Breast epithelium (tissue), 4 donors: ENCODE measurements around the gene CNBP. TPM values are rescaled to one million over a fixed set of nuclear protein-coding genes. Genes with fewer than 3 reads are reported as not detected.

Source experiments
- DNase-seq, 2 donors: peaks; one replicate each; pipeline ENCODE4 v3.0.0-alpha.2; 2019; ENCODE audit warnings: low spot score in 2 of 2
- H3K27ac ChIP-seq, 2 donors: fragments of 200-600 bp; sonication (generic) in 1 of 2; one replicate each; pipeline ENCODE4 v1.5.1; 2016 to 2019; ENCODE audit warnings: mild to moderate bottlenecking in 1 of 2
- H3K27me3 ChIP-seq, 2 donors: fragments of 200-600 bp; sonication (generic) in 1 of 2; one replicate each; pipeline versions ENCODE4 v1.5.1 to v1.6.0; 2017 to 2019; ENCODE audit warnings: control low read depth in 1 of 2, mild to moderate bottlenecking in 1 of 2
- H3K36me3 ChIP-seq: fragments of 200-600 bp; one replicate; pipeline ENCODE4 v1.5.1; 2019
- H3K4me1 ChIP-seq, 2 donors: fragments of 200-600 bp; sonication (generic); one replicate each; pipeline ENCODE4 v1.5.1; 2016 to 2019; ENCODE audit warnings: control low read depth in 1 of 2
- H3K4me3 ChIP-seq, 3 donors: fragments of 200-600 bp; sonication (generic); 1 replicate in 2 of 3; 2 replicates in 1 of 3; pipeline ENCODE4 v1.5.1; 2016 to 2019; ENCODE audit warnings: mild to moderate bottlenecking in 3 of 3, moderate library complexity in 2 of 3
- H3K9me3 ChIP-seq, 2 donors: fragments of 200-600 bp; sonication (generic) in 1 of 2; one replicate each; pipeline ENCODE4 v1.5.1; 2016 to 2019; ENCODE audit warnings: control low read depth in 1 of 2
- POLR2A ChIP-seq: fragments of 450-650 bp; IDR thresholded peaks from one replicate; pipeline ENCODE4 v1.6.1; 2016; ENCODE audit warnings: antibody characterized with exemption, mild to moderate bottlenecking, moderate library complexity
- POLR2AphosphoS5 ChIP-seq, 3 donors: sonication (generic); formaldehyde crosslinking; IDR thresholded peaks; one replicate each; pipeline ENCODE4 v1.6.1; 2017; ENCODE audit warnings: antibody characterized with exemption in 3 of 3
- intact Hi-C: fragments of 100-400 bp; cut with DNase I; formaldehyde crosslinking; loops from one replicate; pipeline ENCODE4 v1.15.1; 2023; ENCODE audit warnings: low total_unique reads
- total RNA-seq, 3 donors: library from RNA; depleted of rRNA; stranded (reverse); fragments of >200 nt; gene quantifications; one replicate each; pipeline ENCODE4 v1.1.0, GENCODE V29; 2016
- TF ChIP-seq, protein P1 (sequence below), 3 donors: fragments of 450-650 bp; IDR thresholded peaks; one replicate each; pipeline ENCODE4 v1.5.1; 2016 to 2017; ENCODE audit warnings: antibody characterized with exemption in 3 of 3, mild to moderate bottlenecking in 3 of 3, moderate library complexity in 3 of 3

The CNBP gene
- 100 to 1,000 TPM; 384 to 521 (median 495) TPM for total RNA-seq

GRCh38 chr3:129183569-129184395 lies at the start of gene CNBP:
Gene CNBP (minus strand): TSS chr3:129183896. CDS start chr3:129171757, 12,139 bp downstream.
- DNase-seq: peak; percentile 93 to 95
- Histone ChIP-seq H3K27me3 (no peaks in the 10 kb centered on the region), H3K4me1 (peaks cover 0 to 12% of the 10 kb centered on the region in 2 donors), H3K27ac (peak within 1 kb of the TSS; percentile 96 to 100), H3K36me3 (no peaks in the 10 kb centered on the region), H3K4me3 (peak within 1 kb of the TSS; percentile 94 to 100 (median 96)), H3K9me3 (no peaks in the 10 kb centered on the region)
- peak; percentile 94 for TF ChIP-seq POLR2A
- TF ChIP-seq POLR2AphosphoS5 (IDR thresholded peaks at IDR 0.05): peak; percentile 97 to 100 (median 98)
- TF ChIP-seq, protein P1, sequence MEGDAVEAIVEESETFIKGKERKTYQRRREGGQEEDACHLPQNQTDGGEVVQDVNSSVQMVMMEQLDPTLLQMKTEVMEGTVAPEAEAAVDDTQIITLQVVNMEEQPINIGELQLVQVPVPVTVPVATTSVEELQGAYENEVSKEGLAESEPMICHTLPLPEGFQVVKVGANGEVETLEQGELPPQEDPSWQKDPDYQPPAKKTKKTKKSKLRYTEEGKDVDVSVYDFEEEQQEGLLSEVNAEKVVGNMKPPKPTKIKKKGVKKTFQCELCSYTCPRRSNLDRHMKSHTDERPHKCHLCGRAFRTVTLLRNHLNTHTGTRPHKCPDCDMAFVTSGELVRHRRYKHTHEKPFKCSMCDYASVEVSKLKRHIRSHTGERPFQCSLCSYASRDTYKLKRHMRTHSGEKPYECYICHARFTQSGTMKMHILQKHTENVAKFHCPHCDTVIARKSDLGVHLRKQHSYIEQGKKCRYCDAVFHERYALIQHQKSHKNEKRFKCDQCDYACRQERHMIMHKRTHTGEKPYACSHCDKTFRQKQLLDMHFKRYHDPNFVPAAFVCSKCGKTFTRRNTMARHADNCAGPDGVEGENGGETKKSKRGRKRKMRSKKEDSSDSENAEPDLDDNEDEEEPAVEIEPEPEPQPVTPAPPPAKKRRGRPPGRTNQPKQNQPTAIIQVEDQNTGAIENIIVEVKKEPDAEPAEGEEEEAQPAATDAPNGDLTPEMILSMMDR (IDR thresholded peaks at IDR 0.05): peak in 1 of 3 donors; percentile 20
- intact Hi-C loops: no loop called here

DNA sequence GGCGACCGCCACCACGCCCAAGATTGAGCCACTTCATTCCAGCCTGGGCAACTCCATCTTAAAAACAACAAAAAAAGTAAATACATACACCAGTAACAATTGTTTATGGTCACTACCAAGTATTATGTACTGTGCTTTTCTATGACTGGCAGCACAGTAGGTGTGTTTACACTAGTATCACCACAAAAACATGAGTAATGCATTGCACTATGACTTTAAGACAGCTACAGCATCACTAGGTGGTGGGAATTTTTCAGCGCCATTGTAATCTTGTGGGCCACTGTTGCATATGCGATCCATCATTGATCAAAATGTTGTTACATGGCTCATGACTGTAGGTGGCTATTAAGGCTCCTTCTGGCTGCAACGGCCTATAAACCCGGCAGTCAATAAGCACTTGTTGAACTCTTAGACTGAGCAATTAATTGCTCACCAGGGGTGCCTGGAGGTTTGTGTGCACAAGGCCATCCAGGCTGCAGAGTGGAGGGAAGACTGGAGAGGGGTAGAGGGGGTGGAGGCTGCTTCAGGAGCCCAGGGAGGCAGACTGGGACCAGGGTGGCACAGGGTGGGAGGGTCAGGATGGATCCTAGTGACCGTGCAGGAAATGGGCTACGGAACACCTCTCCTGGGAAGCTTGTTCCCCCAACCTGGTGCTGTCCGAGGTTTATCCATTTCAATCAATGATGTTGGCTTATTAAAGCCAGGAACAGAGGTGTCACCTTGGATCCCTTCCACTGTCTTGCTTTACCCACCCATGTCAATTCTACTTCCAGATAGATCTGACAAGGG lies 47.8 kb upstream of the CNBP start:
- intact Hi-C loops: no loop called here
- no peak overlapping the region for H3K4me3 ChIP-seq
- no peak overlapping the region for H3K27ac ChIP-seq
- no peaks in the 10 kb centered on the region for H3K4me1 ChIP-seq
- H3K9me3 ChIP-seq: no peaks in the 10 kb centered on the region
- H3K36me3 ChIP-seq: no peaks in the 10 kb centered on the region
- no peaks in the 10 kb centered on the region for H3K27me3 ChIP-seq
- no peak for DNase-seq
- TF ChIP-seq POLR2AphosphoS5 (IDR thresholded peaks at IDR 0.05) (no peak), POLR2A (no peak)
- TF ChIP-seq, protein P1 (IDR thresholded peaks at IDR 0.05): no peak

DNA sequence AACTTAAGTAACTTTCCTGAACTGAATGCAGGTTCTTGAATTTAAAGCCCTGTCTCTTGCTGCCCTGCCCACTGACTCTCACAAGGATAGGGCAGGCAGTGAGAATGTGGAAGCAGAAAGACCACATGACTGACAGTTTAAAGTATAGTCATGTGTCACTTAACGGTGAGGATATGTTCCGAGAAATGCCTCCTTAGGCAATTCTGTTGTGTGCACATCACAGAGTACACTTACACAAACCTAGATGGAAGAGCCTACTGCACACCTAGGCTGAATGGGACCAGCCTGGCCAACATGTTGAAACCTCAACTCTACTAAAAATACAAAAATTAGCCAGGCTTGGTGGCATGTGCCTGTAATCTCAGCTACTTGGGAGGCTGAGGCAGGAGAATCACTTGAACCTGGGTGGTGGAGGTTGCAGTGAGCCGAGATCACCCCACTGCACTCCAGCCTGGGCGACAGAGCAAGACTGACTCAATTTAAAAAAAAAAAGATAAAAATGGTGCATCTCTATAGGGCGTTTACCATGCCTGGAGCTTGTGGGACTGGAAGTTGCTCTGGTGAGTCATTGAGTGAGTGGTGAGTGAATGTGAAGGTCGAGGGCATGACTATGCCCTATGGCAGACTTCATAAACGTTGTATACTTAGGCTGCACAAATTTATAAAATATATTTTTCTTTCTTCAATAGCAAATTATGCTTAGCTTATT lies 46.8 kb upstream of the CNBP start:
- Histone ChIP-seq H3K27ac (peak overlapping the region in 1 of 2 donors; percentile 61), H3K4me3 (no peak overlapping the region), H3K36me3 (no peaks in the 10 kb centered on the region), H3K27me3 (no peaks in the 10 kb centered on the region), H3K9me3 (no peaks in the 10 kb centered on the region), H3K4me1 (peaks cover 0 to 2% of the 10 kb centered on the region in 2 donors)
- intact Hi-C loops: no loop called here
- no peak for DNase-seq
- TF ChIP-seq POLR2AphosphoS5 (IDR thresholded peaks at IDR 0.05) (no peak), POLR2A (no peak)
- TF ChIP-seq, protein P1 (IDR thresholded peaks at IDR 0.05): no peak

GRCh38 chr3:129228891-129229585 lies 45.3 kb upstream of the CNBP start:
- Histone ChIP-seq H3K4me3 (no peak overlapping the region), H3K27ac (peak overlapping the region in 1 of 2 donors; percentile 58), H3K4me1 (peaks cover 0 to 3% of the 10 kb centered on the region in 2 donors), H3K27me3 (no peaks in the 10 kb centered on the region), H3K36me3 (no peaks in the 10 kb centered on the region), H3K9me3 (no peaks in the 10 kb centered on the region)
- intact Hi-C loops: no loop called here
- no peak for DNase-seq
- TF ChIP-seq, protein P1 (IDR thresholded peaks at IDR 0.05): no peak
- no peak for TF ChIP-seq POLR2AphosphoS5 (IDR thresholded peaks at IDR 0.05)
- TF ChIP-seq POLR2A: no peak
